GM18909 (cell line): ENCODE data around the gene KANSL1.

Experiments
- ATAC-seq: cut with Tn5 transposase; IDR thresholded peaks from one replicate; pipeline ENCODE4 v1.9.1; 2021; ENCODE audit warnings: mild to moderate bottlenecking; ENCODE audit not compliant: unreplicated experiment, poor library complexity

KANSL1 gene

GRCh38 chr17:46170639-46171429, 22.4 kb downstream of the KANSL1 start:
- no peak for ATAC-seq

GRCh38 chr17:46169913-46170638, 23.2 kb downstream of the KANSL1 start:
- no peak for ATAC-seq

GRCh38 chr17:46167826-46168569, 25.2 kb downstream of the KANSL1 start:
- no peak for ATAC-seq

- no peak for ATAC-seq
These were observed 26.0 kb downstream of the KANSL1 start for GRCh38 chr17:46167267-46167666.

GRCh38 chr17:46166692-46167249, 26.5 kb downstream of the KANSL1 start:
- no peak for ATAC-seq

- no peak for ATAC-seq
These were observed 29.2 kb downstream of the KANSL1 start for GRCh38 chr17:46163929-46164594.

- ATAC-seq = no peak
These were observed 29.9 kb downstream of the KANSL1 start for GRCh38 chr17:46163316-46163715.

GRCh38 chr17:46162866-46163265, 30.4 kb downstream of the KANSL1 start:
- ATAC-seq = no peak

- ATAC-seq = no peak
These were observed 33.1 kb downstream of the KANSL1 start for GRCh38 chr17:46160169-46160568.

- no peak for ATAC-seq
These were observed 33.5 kb downstream of the KANSL1 start for GRCh38 chr17:46159686-46160085.

- ATAC-seq = no peak
These were observed 34.6 kb downstream of the KANSL1 start for GRCh38 chr17:46158323-46159296.

GRCh38 chr17:46157443-46158062, 35.7 kb downstream of the KANSL1 start:
- ATAC-seq = no peak

- ATAC-seq = no peak
These were observed 38.9 kb downstream of the KANSL1 start for GRCh38 chr17:46154151-46154816.

GRCh38 chr17:46152423-46152822, 40.8 kb downstream of the KANSL1 start:
- ATAC-seq = no peak

- ATAC-seq = no peak
These were observed 41.5 kb downstream of the KANSL1 start for GRCh38 chr17:46151762-46152161.

GRCh38 chr17:46150216-46150963, 42.8 kb downstream of the KANSL1 start:
- ATAC-seq = no peak

GRCh38 chr17:46148247-46148646, 45.0 kb downstream of the KANSL1 start:
- ATAC-seq = no peak
